K562 (cell line): ENCODE results near the gene GMDS.

Experiments used
- ATF1 ChIP-seq, 2 experiments: fragments of 450-650 bp in 1 of 2; IDR thresholded peaks; 2 replicates each; pipeline ENCODE4 v1.6.1; 2016; ENCODE audit warnings: missing compliant biosample characterization in 1 of 2, missing genetic modification characterization in 1 of 2
- CBX8 ChIP-seq: fragments of 200-600 bp; sonication (generic); IDR thresholded peaks from 2 replicates; pipeline ENCODE4 v1.6.1; 2012; ENCODE audit warnings: borderline replicate concordance, mixed run types, low read depth, mild to moderate bottlenecking, moderate library complexity, mixed read lengths, low read length, control low read depth, inconsistent platforms; ENCODE audit not compliant: poor library complexity, severe bottlenecking; ENCODE audit errors: extremely low read depth
- CEBPZ ChIP-seq: fragments of 150-350 bp; IDR thresholded peaks from 2 replicates; pipeline ENCODE4 v1.6.1; 2014; ENCODE audit warnings: low read depth, mild to moderate bottlenecking, low read length, borderline replicate concordance
- CTCF ChIP-seq, 3 experiments: IDR thresholded peaks in 2 of 3; conservative IDR thresholded peaks in 1 of 3; 2 replicates each; pipeline ENCODE4 v1.5.1; 2011 to 2012; ENCODE audit warnings: low read length in 3 of 3, mild to moderate bottlenecking in 3 of 3, control low read depth in 2 of 3, improper control_type of control experiment in 1 of 3, inconsistent platforms in 1 of 3, low read depth in 1 of 3, mixed read lengths in 1 of 3, moderate library complexity in 1 of 3; ENCODE audit not compliant: insufficient read depth in 2 of 3
- ELF4 ChIP-seq: fragments of 450-650 bp; formaldehyde crosslinking; IDR thresholded peaks from 2 replicates; pipeline ENCODE4 v1.4.0; 2022; ENCODE audit warnings: missing genetic modification characterization
- EZH2 ChIP-seq: IDR thresholded peaks from 2 replicates; pipeline ENCODE4 v1.6.1; 2012; ENCODE audit warnings: low read depth, mild to moderate bottlenecking, inconsistent platforms, low read length, borderline replicate concordance
- HMG20A ChIP-seq: fragments of 450-650 bp; formaldehyde crosslinking; conservative IDR thresholded peaks from 2 replicates; pipeline ENCODE4 v1.4.0; 2020; ENCODE audit warnings: mild to moderate bottlenecking, mixed read lengths
- JUND ChIP-seq, 2 experiments: IDR thresholded peaks; 2 replicates in 1 of 2; 3 replicates in 1 of 2; pipeline ENCODE4 v1.6.1; 2011; ENCODE audit warnings: borderline replicate concordance in 2 of 2, low read depth in 2 of 2, low read length in 2 of 2, improper control_type of control experiment in 1 of 2, missing biosample characterization in 1 of 2, missing genetic modification characterization in 1 of 2, missing genetic modification reagents in 1 of 2
- NCOA2 ChIP-seq, 2 experiments: fragments of 450-650 bp; IDR thresholded peaks; 2 replicates each; pipeline ENCODE4 v1.6.1; 2018; ENCODE audit warnings: mild to moderate bottlenecking in 2 of 2, moderate library complexity in 1 of 2; ENCODE audit not compliant: partially characterized antibody in 2 of 2
- NFE2L1 ChIP-seq: fragments of 450-650 bp; IDR thresholded peaks from 2 replicates; pipeline ENCODE4 v1.6.1; 2016; ENCODE audit warnings: missing genetic modification characterization, low read depth, mild to moderate bottlenecking, missing compliant biosample characterization, moderate library complexity, borderline replicate concordance
- REST ChIP-seq, 2 experiments: fragments of 450-650 bp; formaldehyde crosslinking in 1 of 2; IDR thresholded peaks; 2 replicates each; pipeline versions ENCODE4 v1.4.0 to v1.6.1; 2014 to 2020; ENCODE audit warnings: mild to moderate bottlenecking in 2 of 2, borderline replicate concordance in 1 of 2, low read depth in 1 of 2
- ZNF551 ChIP-seq: fragments of 250-450 bp; sonication (Bioruptor Pico); IDR thresholded peaks from 2 replicates; pipeline ENCODE4 v1.5.0; 2021; ENCODE audit warnings: mild to moderate bottlenecking, moderate library complexity

GRCh38 chr6:1724124-1724523 is 521.3 kb downstream of the GMDS start:
- TF ChIP-seq ELF4 (CRISPR knock-in tag) (no peak), EZH2 (no peak), CEBPZ (no peak), NCOA2 (IDR thresholded peaks at IDR 0.05; ENCODE audit: partially characterized antibody in 2 of 2) (no peak), ATF1 (CRISPR knock-in tag; IDR thresholded peaks at IDR 0.05) (no peak), ATF1 (tag; IDR thresholded peaks at IDR 0.05) (no peak), CBX8 (no peak), REST (IDR thresholded peaks at IDR 0.05; ENCODE audit: borderline replicate concordance) (no peak), REST (CRISPR knock-in tag; IDR thresholded peaks at IDR 0.05; ENCODE audit: low read depth) (no peak), HMG20A (no peak), JUND (IDR thresholded peaks at IDR 0.05; ENCODE audit: borderline replicate concordance, low read depth, low read length) (no peak), JUND (tag; IDR thresholded peaks at IDR 0.05; ENCODE audit: borderline replicate concordance, low read depth, low read length) (no peak), CTCF (IDR thresholded peaks at IDR 0.05 in 2 of 3, conservative IDR thresholded peaks at IDR 0.05 in 1 of 3; ENCODE audit: insufficient read depth in 2 of 3, low read depth in 1 of 3, low read length in 3 of 3) (no peak), ZNF551 (CRISPR knock-in tag) (no peak), NFE2L1 (tag) (no peak)
